Prostate gland (tissue), 2 donors: ENCODE results near the gene CFAP221.

Source experiments
- POLR2A ChIP-seq: fragments of 450-650 bp; IDR thresholded peaks from one replicate; pipeline ENCODE4 v1.6.1; 2016; ENCODE audit warnings: antibody characterized with exemption, mild to moderate bottlenecking
- POLR2AphosphoS5 ChIP-seq: sonication (generic); formaldehyde crosslinking; IDR thresholded peaks from one replicate; pipeline ENCODE4 v1.6.1; 2017; ENCODE audit warnings: antibody characterized with exemption
- TF ChIP-seq, protein P1 (sequence below), 4 experiments: fragments of 200-600 bp in 2 of 4; fragments of 450-650 bp in 2 of 4; sonication (generic) in 2 of 4; IDR thresholded peaks; 1 replicate in 3 of 4; 2 replicates in 1 of 4; pipeline ENCODE4 v1.5.1; 2016 to 2019; ENCODE audit warnings: antibody characterized with exemption in 4 of 4, mild to moderate bottlenecking in 2 of 4, moderate library complexity in 2 of 4

DNA sequence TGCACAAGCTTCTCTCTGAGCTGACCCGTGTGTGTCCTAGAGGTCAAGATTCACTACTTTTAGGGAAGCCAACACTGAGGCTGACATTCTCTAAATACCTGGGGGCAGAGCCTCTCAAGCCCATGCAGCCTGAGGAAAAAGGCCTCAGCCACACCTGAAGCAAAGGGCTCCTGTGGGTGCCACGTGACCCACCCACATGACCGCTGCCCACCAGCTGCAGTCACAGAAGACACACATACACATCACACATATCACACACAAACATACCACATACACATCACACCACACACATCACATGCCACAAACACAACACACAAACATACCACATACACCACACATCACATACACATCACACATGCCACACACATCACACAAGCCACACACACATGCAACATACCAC, 149.3 kb downstream of the CFAP221 start:
- TF ChIP-seq POLR2AphosphoS5 (no peak), POLR2A (no peak)
- TF ChIP-seq, protein P1, sequence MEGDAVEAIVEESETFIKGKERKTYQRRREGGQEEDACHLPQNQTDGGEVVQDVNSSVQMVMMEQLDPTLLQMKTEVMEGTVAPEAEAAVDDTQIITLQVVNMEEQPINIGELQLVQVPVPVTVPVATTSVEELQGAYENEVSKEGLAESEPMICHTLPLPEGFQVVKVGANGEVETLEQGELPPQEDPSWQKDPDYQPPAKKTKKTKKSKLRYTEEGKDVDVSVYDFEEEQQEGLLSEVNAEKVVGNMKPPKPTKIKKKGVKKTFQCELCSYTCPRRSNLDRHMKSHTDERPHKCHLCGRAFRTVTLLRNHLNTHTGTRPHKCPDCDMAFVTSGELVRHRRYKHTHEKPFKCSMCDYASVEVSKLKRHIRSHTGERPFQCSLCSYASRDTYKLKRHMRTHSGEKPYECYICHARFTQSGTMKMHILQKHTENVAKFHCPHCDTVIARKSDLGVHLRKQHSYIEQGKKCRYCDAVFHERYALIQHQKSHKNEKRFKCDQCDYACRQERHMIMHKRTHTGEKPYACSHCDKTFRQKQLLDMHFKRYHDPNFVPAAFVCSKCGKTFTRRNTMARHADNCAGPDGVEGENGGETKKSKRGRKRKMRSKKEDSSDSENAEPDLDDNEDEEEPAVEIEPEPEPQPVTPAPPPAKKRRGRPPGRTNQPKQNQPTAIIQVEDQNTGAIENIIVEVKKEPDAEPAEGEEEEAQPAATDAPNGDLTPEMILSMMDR (IDR thresholded peaks at IDR 0.05): no peak
